ENCODE results near the gene DOK3.

DNA sequence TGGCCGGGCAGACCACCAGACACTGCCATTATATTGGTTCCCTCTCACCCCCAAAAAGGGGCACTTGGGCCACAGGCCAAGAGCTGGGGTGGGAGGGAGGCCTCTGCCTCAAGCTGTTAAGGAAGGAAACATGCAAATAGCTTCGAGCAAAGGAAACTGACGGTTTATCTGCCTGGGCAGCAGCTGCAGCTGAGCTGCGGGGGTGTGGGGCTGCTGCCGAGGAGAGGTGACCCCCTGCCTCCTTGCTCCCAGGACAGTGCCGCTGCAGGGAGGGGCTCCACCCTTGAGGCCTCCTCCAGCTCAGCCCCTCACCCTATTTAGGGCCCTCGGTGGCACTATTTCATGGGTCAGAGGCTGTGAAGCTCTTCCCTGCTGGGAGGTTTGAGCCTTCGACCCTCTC lies 789 bp downstream of the DOK3 start:
- TF ChIP-seq CTCF (conservative IDR thresholded peaks at IDR 0.05) (no peak), ZFX (IDR thresholded peaks at IDR 0.05) (no peak)
